Measurements from ENCODE around the gene DDX5. TPM values are rescaled to one million over a fixed set of nuclear protein-coding genes. Genes with fewer than 3 reads are reported as not detected.
"Not testable (repeated sequence)": the region's sequence is repeated elsewhere in the genome, so short reads cannot be mapped to it uniquely, and the experiment has no call there.

The DDX5 gene
- total RNA-seq, 1 donor from 2014 or later, result 877 TPM

DNA sequence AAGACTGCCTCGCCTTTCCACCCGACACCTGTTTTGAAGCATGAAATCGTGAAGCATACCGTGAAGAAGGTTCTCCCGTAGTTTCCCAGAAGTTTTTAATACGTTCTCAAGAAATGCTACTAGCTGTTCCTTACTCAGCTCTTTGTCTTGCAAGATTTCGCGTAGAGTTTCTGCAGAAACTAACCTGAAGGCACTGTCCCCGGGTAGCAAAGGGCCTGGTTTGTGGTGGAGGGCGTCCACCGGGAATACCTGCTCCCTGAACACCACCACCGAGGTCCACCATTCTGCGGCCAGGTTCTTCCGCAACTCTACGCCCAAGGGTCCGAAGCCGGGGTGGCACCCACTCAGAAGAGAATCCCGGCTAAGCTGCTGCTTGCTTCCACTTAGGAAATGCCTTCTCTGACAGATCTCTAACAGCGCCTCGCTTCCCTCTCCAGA, 9.7 kb downstream of the DDX5 start:
- intact Hi-C loops (cut with micrococcal nuclease), result loop anchor here (2.0 to 5.0 kb wide), 3 partner anchors 111 to 654 kb away; partner anchors contain the start of gene SMARCD2

DNA sequence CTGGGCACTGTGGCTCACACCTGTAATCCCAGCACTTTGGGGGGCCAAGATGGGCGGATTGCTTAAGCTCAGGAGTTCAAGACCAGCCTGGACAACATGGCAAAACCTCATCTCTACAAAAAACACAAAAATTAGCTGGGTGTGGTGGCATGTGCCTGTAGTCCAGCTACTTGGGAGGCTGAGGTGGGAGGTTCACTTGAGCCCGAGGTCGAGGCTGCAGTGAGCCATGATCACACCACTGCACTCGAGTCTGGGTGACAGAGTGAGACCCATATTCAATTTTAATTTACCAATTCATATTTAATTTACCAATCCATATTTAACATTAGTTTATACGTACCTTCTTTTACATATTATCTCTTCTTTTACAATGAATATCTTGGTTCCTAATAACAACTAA, 10.8 kb downstream of the DDX5 start:
- intact Hi-C loops (cut with micrococcal nuclease), result loop anchor here (5.0 kb wide), 1 partner anchor 112 kb away; no protein-coding TSS in a partner anchor

DNA sequence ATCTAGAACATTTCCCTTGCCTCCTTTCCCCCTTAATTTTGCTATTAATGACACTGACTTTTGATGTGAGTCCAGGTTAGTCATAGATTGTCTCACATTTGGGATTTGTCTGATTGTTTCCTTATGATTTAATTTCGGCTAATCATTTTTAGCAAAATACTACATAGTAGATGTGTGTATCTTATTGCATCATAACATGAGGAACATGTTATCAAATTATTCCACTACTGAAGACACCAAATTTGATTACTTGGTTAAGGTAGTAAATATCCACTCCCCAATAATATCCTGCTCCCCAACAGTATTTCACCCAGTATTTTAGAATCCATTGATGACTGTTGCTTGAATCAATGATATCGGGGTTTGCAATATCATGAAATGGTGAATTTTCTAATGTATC, 12.0 kb downstream of the DDX5 start:
- intact Hi-C loops (cut with micrococcal nuclease), result no loop called here

DNA sequence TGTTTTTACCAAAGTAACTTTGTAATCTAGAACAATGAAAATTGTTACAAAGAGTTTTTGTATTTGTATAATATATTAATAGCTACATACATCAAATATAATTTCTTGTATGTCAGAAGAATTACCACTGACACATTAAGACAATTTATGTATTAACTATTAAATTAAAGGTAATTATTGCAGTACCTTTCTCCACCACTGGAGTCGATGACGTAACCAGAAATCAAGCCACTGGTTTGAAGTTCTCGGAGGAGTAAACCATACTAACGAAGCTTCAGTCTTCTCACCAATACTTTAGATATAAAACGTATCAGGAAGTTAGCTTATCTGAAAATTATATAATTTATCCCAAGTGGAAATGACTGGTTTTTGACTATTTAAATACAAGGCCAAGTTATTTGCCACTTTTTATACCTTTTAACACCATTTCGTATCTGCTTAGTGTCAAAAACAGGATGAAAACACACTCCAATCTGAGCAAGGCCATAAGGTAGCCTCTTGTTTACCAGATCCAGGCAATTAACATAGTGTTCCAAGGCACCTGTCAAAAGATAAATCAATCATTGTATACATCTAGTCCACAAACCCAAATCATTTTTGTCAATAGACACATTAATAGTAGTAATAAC, 13.5 kb downstream of the DDX5 start:
- intact Hi-C loops (cut with micrococcal nuclease), result loop anchor here (1.0 kb wide), 1 partner anchor 171 kb away; no protein-coding TSS in a partner anchor

DNA sequence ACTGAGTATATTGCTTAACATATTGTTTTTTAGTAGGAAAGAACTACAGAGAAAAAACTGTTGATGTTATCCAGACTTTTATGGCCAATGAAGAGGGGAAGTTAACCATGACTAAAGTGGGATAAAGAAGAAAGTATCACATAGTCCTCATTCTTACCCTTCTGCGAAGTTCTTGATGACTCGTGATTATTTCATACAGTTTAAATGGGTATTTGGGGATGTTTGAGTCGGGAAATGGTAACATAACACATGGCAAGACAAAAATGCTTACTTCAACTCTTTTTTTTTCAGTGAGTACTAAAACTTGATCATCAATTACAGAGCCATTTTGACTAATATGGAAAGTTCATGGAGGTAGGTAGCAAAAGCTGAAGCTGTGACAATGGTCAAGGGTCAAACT, 14.1 kb downstream of the DDX5 start:
- intact Hi-C loops (cut with micrococcal nuclease), result loop anchor here (1.0 kb wide), 2 partner anchors 72 to 171 kb away; no protein-coding TSS in a partner anchor

DNA sequence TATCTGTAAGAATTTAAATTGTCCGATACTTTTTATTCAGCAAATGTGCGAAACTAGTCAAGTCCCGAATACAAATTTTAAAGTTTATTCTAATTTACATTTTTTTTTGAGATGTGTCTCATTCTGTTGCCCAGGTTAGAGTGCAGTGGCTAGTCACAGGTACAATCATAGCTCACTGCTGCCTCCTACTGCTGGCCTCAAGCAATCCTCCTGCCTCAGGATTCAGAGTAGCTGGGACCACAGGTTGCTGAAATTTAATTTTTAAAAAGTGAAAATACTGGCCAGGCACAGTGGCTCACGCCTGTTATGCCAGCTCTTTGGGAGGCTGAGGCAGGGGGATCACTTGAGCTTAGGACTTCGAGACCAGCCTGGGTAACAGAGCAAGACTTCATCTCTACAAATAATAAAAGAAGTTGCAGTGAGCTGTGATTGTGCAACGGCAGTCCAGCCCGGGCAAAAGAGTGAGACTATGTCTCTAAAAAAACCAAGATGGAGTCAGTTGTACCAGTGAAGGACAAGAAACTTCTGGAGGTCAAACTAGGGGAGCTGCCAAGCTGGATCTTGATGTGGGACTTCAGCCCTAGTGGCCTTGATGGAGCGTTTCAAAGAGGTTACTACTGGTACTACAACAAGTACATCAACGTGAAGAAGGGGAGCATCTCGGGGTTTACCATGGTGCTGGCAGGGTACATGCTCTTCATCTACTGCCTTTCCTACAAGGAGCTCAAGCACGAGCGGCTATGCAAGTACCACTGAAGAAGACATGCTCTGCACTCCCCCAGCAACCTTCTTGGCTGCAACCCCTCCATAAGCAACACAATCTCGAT, 14.8 kb downstream of the DDX5 start:
- intact Hi-C loops (cut with micrococcal nuclease), result loop anchor here (1.0 kb wide), 1 partner anchor 71 kb away; no protein-coding TSS in a partner anchor

DNA sequence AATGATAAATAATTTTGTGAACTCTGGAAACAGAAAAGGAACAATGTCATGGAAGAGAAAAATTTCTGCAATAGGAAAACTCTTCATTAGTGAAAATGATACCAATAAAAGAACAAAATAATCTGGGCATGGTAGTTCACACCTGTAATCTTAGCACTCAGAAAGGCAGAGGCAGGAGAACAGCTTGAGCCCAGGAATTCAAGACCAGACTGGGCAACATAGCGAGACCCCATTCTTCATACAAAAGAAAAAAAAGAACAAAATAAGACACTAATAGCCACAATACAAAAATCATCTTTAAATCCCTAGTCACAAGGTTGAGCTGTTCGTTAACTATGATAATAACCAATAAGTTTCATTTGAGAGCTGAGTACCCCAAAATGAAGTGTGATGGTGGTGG, 17.8 kb downstream of the DDX5 start:
- intact Hi-C loops (cut with micrococcal nuclease), result no loop called here

DNA sequence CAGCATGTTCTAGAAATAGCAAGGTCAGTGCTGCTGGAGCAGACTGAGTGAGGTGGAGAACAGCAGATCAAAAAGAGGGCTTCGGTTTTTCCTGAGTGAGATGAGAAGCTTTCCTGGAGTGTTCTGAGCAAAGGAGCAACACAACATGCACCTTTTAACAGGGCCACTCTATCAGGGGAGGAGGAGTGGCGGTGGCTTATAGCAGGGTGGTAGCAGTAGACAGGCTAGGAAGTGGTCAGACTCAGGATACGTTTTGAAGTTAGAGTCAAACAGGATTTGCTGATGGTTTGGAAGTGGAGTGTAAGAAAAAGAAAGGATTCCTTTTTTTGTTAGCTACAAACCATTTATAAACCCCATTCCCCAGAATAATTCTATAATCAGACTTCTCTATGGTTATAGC, 21.7 kb downstream of the DDX5 start:
- intact Hi-C loops (cut with micrococcal nuclease), result no loop called here

DNA sequence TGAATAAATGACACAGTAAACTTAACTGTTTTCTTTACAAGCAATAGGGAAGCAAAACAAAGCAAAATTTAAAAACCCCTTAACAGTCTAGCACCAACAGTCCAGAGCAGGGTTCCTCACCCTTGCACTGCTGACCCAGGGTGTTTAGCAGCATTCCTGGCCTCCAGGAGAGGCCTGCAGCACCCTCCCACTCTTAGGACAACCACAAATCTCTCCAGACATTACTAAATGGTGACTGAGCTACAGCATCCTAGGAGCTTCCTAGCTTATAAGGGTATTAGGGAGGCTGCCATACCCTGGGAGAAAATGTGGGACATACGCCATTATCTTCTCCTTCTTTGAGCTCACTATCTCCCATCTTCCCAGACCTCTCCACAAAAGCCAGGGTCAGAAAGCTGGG, 25.1 kb downstream of the DDX5 start:
- intact Hi-C loops (cut with micrococcal nuclease), result no loop called here

DNA sequence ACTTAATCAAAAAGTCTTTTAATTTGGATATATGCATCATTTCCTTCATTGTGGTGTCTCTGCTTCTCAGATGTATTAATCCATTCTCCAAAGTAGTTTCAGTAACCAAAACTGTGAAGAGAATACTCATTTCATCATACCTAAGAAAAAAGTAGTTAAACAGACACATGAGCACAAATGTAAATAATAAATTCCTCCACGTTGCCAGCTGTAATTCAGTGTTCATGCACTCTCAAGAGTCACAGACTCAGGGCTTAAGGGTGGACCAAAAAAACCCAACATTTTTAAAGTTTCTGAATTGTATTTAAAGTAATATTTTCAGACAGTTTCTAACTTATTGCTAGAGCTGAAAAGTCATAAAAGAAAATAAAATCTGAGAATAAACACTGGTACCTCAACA, 28.2 kb downstream of the DDX5 start:
- intact Hi-C loops (cut with micrococcal nuclease), result no loop called here

DNA sequence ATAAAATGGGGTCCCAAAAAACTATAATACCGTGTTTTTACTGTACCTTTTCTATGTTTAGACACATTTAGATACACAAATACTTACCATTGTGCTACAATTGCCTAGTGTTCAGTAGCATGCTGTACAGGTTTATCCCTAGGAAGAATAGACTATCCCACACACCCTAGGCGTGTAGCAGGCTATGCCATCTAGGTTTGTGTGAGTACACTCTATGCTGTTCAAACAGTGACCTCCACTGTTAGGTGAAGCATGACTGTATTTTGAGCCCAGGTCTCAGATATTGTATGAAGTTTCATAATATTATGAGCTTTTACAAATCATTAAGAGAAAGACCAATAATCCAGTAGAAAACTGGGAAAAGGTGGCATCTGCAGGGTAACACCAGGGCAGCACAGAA, 33.5 kb downstream of the DDX5 start:
- intact Hi-C loops (cut with micrococcal nuclease), result no loop called here

DNA sequence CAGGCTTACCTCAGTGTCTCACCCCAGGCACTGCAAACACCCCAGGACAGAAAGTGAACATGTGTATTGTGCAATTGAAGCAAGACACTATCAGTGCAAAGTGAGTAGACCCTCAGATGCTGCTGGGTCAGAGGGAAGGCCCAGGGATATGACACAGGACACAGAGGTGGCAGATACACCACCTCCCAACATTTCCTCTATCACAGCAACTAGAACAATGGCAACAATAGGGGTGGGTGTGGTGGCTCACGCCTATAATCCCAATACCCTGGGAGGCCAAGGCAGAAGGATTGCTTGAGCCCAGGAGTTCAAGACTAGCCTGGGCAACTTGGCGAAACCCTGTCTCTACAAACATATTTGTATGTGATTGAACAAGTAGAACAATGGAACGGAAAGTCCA, 34.6 kb downstream of the DDX5 start:
- intact Hi-C loops (cut with micrococcal nuclease), result no loop called here

DNA sequence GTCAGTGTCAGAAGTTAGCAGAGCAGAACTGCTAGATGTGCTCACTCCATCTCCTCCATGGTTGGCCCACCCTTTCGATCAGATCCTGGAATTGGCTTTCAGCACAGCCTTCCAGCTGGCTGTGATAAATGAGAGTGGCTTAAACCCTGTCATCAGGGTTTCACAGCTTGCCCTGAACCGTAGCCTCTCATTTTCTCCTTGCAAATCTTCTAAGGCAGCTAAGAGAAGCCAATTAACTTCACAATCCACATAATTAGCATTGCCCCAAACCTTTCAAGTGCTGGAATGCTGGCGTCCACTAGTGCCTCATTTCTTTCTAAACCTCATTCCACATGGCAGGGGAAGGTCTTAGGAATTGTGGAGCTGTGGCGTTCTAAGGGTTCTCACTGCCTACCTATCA, 35.5 kb downstream of the DDX5 start:
- intact Hi-C loops (cut with micrococcal nuclease), result no loop called here

DNA sequence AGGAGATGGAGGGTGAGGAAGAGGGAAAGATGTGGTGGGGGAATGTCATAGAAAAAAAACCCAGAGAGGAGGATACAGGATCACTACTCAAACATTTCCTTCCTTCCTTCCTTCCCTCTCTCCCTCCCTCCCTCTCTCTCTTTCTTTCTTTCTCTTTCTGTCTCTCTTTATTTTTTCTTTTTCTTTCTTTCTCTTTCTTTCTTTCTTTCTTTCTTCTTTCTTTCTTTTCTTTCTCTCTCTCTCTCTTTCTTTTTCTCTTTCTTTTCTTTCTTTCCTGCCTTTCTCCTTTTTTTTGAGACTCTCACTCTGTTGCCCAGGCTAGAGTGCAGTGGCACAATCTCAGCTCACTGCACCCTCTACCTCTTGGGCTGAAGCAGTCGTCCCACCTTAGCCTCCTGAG, 39.3 kb downstream of the DDX5 start:
- intact Hi-C loops (cut with micrococcal nuclease), result not testable (repeated sequence)

DNA sequence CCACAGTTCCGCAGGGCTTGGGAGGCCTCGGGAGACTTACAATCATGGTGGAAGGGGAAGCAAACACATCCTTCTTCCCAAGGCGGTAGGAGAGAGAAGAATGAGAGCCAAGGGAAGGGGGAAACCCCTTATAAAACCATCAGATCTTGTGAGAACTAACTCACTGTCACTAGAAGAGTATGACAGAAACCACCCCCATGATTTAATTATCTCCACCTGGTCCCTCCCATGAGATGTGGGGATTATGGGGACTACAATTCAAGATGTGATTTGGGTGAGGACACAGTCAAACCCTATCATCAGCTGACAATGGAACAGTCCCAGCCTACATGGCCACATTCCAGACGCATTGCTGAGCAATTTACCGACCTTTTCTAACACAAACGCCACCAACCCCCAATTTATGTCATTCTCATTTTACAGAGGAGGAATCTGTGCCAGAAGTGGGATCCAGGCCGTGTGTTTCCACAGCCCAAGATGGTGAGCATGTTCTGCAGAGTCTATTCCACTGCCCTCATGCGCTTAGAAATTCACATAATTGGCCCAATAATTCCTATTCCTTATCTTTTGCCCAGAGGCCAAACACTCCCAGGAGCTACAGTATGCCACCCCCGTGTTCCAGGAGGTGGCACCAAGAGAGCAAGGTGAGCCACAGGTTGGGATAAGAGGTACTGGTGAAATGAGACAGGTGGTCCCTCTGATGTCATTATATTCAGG, 39.9 kb downstream of the DDX5 start:
- intact Hi-C loops (cut with micrococcal nuclease), result no loop called here

DNA sequence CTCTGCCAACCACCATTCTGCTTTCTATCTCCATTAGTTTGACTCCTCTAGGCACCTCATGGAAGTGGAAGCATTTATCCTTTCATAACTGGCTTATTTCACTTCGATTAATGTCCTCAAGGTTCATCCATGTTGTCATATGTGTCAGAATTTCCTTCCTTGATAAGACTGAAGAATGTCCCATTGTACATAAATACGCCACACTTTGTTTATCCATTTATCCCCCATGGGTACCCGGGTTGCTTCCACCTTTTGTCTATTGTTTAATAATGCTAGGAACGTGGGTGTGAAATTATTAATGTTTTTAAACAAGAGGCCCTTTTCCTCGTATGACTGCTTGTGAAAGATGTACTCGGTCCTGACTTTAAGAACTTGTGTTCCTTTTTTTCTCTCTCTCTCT, 44.3 kb downstream of the DDX5 start:
- intact Hi-C loops (cut with micrococcal nuclease), result no loop called here

DNA sequence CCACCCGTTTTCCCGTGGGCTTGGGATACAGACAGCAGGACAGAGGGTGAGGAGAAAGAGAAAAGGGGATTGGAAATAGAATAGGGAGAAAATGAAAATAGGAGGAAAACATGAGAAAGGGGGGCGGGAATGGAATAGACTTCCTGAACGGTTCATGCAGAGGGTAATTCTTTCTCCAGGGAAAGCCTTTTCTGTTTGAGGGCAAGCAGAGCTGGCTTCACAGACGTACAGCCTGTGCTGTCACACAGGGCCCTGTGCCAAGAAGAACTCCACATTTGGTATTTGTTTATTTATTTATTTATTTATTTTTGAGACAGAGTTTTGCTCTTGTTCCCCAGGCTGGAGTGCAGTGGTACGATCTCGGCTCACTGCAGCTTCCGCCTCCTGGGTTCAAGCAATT, 45.1 kb downstream of the DDX5 start:
- intact Hi-C loops (cut with micrococcal nuclease), result no loop called here

DNA sequence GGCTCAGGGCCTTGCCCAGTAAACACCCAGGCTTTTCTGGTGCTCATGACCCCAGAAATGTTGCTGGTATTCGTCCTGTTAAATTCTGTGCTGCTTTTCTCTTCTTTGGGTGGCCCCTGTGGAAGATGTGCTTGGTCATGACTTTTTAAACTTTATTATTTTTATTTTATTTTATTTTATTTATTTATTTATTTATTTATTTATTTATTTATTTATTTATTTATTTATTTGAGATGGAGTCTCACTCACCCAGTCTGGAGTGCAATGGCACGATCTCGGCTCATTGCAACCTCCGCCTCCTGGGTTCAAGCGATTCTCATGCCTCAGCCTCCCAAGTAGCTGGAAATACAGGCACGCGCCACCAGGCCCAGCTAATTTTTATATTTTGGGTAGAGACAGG, 46.3 kb downstream of the DDX5 start:
- intact Hi-C loops (cut with micrococcal nuclease), result not testable (repeated sequence)

DNA sequence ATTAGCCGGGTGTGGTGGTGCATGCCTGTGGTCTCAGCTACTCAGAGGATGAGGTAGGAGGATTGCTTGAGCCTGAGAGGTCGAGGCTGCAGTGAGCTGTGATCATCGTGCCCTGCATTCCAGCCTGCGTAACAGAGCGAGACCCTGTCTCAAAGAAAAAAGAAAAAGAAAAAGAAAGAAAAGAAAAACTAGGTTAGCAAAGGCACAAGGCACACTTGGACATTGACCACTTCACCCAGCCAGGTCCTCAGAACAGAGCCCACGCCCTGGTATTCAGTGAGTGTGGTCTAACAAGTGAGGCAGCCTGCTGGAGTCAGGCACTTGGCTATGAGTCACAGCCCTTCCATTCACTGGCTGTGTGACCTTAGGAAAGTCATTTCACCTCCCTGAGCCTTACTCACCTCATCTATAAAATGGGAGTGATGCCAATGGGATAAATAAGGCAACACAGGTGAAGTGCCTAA, 46.8 kb downstream of the DDX5 start:
- intact Hi-C loops (cut with micrococcal nuclease), result no loop called here

DNA sequence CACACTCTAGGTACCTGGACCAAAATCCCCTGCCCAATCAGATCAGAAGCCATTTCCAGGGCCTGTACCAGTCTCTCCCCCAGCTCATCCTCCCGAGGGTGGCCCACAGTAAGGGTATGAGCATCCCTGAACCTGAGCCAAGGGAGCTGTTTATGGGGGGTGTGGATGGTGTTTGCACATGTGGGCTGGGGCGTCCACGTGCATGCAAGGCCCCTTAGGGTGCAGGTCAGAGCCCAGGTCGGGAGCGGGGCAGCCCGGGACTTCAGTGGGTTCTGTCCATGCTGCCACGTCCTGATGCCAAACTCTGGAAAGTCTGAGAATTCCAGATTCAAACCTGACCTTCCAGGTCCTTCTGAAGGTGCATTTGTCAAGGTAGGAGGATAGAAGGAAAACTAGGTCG, 47.3 kb downstream of the DDX5 start:
- intact Hi-C loops (cut with micrococcal nuclease), result no loop called here

DNA sequence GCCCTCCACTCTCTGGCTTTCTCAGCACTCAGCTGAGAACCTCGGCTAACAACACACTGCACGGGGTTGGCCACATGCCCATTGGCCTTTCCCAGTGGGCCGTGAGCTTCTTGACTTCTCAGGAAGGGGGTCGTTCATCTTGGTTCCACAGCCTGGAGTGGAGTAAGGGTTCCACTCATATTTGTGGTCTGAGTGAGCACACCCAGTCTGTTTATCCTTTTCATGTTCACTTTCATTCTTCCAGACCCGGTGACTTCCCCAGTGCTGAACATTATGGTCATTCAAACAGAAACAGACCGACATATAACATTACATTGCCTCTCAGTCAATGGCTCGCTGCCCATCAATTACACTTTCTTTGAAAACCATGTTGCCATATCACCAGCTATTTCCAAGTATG, 48.9 kb downstream of the DDX5 start:
- intact Hi-C loops (cut with micrococcal nuclease), result no loop called here
